Activated gamma-delta T cell treated with anti-CD3 and anti-CD28 coated beads, Interleukin-2, amount 50 U/mL, for 16 hours (primary cell): ENCODE measurements around the gene RASGRF1.
"Not testable (repeated sequence)": the region's sequence is repeated elsewhere in the genome, so short reads cannot be mapped to it uniquely, and the experiment has no call there.

Experiments used
- DNase-seq: peaks from one replicate; pipeline ENCODE4 v3.0.0-alpha.2; 2020; ENCODE audit warnings: low read depth

Gene RASGRF1

DNA sequence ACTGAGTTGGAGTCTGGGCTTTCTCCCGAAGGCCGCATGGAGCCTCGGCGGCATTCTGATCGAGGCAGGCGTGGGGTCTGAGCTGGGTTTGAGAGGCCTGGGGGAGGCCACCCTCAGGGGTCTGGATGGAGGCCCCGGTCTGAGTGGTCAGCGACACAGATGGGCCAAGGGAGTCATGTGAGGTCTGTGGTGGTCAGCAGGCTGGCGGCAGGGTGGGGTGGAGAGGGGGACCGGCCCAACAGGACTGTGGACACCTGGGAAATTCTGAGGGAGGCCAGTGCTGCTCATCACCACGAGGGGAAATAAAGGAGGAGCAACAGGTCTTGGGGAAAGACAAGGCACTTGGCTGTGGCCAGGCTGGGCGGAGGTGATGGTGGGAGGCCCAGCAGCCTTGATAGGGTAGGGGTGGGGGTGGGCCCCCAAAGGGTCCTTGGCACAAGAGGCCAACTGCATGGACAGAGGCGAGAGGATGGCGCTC, 161.9 kb downstream of the RASGRF1 start:
- no peak for DNase-seq

DNA sequence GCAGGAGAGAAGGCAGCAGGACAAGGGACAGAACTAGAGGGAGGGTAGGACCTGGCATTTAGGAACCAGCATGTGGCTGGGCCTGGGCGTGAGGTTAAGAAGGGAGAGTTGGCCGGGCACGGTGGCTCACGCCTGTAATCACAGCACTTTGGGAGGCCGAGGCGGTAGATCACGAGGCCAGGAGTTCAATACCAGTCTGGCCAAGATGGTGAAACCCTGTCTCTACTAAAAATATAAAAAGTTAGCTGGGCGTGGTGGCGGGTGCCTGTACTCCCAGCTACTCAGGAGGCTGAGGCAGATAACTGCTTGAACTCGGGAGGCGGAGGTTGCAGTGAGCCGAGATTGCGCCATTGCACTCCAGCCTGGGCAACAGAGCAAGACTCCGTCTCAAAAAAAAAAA, 162.4 kb downstream of the RASGRF1 start:
- not testable (repeated sequence) for DNase-seq

DNA sequence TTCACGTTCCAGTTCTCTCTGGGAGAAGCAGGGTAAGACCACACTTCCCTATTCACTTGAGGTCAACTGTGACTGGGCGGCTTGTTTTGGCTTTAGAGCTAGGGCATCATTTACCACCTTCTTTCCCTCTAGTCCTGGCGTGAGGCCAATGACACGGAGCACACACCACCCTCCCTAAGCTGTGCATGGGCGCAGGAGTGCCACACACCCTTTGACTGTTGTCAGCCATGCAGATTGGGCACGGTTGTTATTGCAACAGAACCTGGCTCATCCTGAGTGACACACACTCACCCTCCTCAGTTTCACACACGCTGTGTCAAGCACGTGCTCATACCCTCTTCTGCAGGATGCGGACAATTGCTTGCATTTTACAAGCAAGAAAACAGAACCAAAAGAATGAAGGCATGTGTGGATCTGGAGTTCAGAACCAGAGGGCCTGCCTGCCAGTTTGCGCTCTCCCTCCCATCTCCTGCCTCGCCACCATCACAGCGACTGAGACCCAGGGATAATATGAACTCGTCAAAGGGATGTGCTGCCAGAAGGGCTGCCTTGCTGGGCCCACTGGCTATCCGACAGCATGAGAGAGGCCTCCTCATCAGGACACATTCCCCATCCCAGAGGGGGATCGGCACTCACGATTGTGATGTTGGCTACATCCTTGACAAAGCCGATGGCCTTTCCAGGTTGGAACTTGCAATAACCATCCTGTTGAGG, 163.3 kb downstream of the RASGRF1 start:
- no peak for DNase-seq

DNA sequence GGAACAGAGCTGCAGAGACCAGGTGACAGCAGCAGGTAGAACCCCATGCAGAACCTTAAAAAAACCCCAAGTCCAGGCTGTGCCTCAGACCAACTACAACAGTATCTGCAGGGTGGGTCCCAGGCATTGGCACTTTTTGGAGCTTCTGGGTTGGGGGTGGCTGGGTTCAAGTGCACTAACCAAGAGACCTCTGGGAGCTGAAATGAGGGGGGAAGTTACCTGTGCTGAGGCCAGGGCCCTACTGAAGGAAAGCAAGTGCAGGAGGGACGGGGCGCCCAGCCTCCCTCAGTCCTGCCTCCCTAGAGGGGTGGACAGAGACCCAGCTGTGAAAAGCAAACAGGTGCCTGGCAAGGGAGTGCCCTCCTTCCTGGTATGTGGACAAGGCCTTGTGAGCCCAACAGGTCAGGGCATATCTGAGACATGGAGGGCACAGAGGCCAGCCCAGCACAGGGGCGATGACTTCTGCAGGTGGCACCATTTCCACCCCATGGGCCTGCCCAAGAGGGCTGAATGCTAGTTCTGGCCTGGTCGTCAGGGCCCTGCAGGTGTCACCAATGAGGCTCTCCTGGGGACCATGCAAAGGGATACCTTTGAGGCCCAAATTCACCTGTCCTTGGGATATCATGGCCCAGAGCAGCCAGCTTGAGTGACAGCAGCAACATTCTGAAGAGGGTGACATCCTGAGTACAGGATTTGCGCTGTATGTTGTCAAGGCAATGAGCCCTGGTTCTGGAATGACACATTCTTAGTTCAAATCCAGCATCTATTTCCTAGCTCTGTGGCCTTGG, 164.4 kb downstream of the RASGRF1 start:
- no peak for DNase-seq

DNA sequence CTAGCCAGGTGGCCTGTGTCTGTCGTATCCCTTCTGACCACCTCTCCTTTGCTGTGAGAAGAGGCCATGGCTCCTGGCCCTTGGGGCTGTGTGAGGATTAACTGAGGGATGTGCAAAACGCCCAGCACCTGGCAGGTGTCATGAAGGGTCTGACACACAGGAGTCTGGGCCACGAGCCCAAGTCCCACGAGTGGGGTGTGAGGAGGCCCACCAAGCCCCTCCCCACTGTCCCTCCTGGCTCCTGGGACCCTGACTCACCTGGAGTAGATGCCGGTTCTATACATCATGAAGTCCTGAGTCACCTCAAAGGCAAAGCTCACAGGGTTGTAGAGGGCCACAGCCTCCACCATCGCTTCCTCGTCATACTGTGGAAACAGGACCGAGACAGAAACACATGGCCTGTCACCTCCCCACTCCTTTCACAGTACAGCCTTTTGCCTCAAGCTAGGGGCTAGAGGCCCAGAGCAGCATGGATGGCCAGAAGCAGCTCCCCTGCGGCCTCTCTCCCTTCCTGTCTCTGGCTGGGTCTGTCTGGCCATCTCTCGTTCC, 165.4 kb downstream of the RASGRF1 start:
- no peak for DNase-seq

DNA sequence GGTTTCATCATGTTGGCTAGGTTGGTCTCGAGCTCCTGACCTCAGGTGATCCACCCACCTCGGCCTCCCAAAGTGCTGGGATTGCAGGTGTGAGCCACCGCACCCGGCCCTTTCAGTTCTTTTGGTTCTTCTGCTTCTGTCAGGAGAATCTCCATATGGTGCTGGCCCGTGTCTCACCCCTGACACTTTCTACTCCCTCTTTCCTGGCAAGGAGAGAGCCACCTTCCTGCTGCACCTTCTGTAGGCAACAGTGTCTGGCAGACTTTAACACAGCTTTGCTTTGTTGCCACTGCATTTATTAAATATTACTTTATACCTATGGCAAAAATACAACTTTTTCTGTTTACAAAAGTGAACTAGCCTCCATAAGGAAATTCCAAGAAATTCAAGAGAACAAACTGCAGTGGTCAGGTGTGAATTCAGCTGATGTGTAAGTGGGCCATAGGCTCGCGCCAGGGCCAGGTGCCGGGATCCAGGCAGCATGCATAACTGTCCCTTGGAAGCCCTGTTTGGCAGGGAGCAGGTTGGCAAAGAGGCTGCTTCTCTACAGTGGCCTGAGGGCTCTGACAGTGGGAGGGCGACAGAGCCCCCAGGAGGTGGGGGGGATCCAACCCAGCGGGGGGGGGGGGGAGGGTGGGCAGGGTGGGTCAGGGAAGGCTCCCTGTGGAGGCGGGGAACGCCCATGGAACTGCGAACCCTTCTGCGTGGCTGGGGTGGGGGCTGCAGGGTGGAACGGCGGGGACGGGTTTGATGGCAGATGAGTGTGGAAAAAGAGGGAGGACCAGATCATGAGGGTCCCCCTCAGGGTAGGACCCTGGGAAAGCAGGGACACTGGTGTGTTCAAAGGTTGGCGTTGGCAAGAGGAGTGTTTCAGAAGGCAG, 166.9 kb downstream of the RASGRF1 start:
- no peak for DNase-seq

DNA sequence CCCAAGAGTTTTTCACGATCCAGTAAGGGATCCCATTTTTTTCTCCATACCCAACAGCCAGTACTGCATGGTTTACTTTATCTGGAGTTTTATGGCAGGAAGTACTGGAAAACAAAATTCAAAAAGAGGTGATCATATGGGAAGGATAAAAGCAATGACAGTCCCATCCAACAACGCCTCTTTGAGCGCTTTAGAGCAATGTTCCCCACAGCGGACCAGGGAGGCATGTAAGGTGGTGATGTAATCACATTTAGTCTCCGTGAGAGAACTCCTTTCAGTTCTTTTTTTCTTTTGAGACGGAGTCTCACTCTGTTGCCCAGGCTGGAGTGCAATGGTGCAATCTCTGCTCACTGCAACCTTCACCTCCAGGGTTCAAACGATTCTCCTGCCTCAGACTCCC, 167.6 kb downstream of the RASGRF1 start:
- no peak for DNase-seq

DNA sequence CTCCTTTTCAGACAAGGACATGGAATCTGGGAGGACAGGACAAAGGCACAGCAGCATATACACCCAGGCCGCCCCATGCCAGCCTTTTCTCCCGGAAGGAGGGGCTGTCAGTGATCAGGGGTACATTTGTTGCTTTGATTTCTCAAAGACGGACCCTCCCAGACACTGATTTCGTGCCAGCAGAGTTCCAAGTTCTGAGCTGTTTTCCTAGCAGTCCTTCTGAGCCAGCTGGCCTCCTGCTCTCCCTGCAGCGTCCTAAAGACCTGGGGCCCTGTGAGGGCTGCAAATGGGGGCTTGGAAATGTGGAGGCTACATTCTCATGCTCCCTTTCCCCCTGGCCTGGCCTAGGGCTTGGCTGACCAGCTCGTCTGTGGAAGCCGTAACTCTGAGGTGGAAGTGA, 168.1 kb downstream of the RASGRF1 start:
- DNase-seq, result no peak

DNA sequence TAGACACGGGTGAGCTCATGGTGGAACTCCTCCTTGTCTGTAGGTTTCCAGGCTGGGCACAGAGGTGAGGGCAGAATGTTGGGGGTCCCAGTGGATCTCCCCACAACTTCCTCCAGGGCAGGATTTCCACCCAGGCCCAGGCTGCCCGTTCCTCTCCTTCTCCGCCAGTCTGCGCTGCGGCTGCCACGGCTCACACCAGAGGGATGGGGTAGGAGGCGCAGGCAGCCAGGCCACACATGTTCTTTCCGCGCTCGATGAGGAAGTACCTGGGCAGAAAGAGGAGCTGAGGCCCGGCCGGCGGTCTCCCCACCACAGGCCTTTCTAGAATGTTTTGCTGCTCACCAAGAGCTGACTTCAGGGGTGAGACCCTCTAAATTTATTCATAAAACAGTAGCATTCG, 168.6 kb downstream of the RASGRF1 start:
- DNase-seq, result no peak

DNA sequence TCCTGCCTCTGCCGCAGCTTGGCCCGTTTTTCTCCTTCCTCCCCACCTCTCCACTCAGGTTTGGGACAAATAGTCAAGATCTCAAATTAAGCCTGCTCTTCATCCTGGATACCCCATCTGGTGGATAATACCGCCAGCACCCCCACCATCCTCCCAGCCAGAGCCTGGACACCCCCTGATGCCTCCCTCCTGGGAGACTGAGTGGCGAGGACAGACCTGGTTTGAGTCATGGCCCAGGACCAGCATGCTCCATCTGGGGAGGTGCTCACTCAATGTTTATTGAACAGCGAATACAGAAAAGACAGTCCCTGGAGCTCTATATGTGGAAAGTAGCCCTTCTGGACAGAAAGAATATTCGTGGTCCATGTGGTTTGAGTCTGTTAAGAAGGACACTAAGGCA, 169.1 kb downstream of the RASGRF1 start:
- no peak for DNase-seq

DNA sequence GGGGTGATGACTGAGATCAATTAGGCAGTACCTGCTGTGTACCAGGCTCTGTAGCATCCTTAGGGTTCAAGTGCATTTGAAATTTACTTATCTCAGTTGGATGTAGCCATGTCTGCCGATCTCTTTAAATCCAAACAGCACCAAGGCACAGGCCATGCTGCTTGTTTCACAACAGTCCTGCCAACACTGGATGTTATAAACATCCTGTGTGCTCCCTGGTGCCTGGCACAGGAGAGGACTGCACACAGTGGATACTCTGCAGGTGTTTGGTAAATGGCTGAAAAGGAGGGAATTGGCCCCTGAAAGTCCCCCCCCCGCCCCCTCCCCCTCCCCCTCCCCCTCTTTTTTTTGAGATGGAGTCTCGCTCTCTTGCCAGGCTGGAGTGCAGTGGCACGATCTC, 172.7 kb downstream of the RASGRF1 start:
- DNase-seq, result no peak

DNA sequence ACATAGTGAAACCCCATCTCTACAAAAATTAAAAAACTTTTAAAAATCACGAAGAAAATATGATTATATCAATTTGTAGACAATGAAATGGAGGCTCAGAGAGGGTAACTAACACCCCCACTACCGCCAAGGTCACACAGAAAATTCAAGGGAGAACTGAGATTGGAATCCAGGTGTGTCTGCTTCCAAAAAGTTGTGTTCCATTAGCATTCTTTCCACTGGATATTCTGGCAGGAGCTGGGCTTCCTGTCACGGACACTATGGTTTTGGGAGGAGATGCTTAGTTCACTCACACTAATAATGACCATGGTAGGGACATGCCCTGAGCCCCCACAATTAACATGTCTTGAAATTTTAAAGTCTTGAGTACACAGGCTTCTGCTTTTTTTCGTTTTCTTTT, 174.5 kb downstream of the RASGRF1 start:
- no peak for DNase-seq

DNA sequence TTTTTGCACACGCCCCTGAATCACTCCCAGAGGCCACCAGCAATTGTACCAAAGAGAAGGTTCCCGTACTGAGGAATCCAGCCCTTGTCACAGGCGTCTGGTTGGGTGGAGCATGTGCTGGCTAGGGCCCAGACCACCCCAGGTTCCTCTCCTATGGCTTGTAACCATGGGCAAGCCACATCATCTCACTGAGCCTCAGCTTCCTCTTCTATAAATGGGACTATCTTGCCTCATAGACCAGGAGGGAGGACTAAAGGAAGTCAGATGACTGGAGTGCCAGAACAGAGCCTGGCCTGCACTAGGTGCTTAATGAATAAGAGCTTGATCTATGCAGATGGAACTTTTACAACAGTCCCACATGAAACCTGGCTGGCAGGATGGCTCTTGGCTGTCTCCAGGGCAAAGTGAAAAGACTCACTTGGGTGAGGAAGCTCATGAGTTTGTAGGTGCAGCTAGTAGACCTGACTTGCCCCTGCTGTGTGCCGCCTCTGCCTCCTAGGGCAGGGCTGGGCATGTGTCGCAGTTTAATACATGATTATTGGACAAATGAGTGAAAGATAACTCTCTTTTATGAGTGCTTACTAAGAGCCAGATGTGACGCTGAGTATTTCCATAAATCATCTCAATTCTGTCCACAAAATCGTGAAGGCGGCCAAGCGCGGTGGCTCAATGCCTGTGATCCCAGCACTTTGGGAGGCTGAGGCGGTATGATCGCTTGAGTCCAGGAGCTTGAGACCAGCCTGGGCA, 175.1 kb downstream of the RASGRF1 start:
- DNase-seq, result no peak

DNA sequence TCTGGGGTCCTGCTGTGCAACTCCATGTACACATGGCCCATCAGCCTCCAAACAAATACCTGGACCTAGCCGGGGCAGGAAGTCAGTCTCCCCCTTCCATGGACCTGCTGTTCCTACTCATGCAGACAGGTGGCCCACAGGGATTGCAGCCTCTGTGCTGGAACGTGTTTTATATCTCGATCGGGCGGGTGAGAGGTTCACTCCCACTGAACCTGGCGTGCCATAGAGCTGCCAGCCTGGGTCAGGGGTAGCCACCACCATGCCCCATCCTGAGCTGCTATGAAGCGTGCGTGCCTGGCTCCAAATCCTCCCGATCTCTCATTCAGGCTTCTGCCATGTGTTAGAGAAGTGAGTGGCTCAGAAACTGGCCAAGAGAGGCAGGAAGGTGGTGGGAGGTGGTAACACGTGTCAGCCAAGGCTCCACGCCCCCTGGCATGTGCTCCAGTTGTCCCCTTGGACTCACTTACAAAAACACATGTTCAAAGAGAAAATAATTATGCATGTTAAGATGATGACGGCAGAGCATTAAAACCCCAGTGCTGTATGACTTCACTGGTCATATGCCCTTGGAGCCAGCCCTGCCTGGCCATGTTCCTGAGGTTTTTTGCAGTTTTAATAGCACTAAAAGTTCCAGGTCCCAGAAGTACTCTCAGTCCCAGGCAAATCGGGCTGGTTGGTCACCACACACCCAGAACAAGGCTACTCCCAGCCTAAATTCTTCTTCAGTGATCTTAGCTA, 176.4 kb downstream of the RASGRF1 start:
- DNase-seq, result no peak

DNA sequence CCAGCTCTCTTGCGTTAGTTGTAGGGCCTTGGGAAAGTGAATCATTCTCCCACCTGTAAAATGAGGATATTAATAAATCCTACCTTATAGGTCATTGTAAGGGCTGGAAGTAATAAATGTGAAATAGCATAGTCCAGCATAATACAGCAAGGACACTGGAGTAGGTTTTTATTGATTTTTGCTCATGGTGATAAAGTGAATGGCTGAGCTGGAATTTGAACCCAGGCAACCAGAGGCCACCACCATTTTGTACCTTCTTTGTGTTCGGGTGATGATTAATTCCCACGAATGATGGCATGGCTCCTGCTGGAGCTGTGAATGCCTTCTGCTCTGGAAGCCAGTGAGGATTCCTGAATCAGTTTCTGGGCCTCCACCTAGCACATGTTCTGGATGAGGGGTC, 177.6 kb downstream of the RASGRF1 start:
- no peak for DNase-seq

DNA sequence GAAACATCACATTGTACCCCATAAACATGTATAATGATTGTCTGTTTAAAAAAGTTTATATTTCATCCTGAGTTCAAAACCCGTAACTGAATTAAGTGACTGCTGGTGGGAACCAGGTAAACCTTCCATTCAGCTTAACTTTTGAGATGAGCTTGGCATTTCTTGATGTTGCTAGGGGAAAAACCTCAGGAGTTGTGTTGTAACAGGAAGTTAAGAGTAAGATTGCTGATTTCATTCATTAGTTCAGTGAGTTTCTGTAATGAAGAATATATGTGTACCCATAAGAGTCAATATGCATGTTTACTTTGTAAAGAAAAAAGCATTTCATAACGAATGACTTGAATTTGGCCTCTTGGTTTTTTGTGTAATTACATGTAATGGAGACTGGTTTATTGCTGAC, 178.3 kb downstream of the RASGRF1 start:
- DNase-seq, result no peak

DNA sequence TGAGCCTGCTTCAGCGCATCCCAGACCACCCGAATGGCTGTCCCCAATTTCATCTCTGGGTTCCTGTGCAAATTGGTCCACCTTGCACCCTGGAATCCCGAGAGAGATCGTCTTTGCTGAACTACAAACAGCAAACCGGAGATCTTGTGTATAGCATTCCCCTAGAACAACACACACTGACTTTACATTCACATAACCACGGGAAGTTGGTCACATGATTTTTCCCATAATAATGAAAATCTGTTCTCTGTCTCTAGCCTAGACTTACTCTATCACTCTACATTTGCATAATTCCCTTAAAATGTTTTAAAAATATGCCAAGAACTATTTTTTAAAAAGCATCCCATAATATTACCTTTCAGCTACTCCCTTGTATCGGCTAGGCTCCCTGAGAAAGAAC, 180.3 kb downstream of the RASGRF1 start:
- DNase-seq, result no peak
